ENCODE results near the gene ZNF44. TPM values are rescaled to one million over a fixed set of nuclear protein-coding genes. Genes with fewer than 3 reads are reported as not detected.

The ZNF44 gene
- total and polyA plus RNA-seq, 2 of the 13 experiments (the other 11 are each of a cell fraction or from before 2014, with no cell fraction given), result 6.9 to 15.7 TPM

- TF ChIP-seq ZNF142 (CRISPR knock-in tag; IDR thresholded peaks at IDR 0.05) (no peak), ZNF780A (CRISPR knock-in tag; IDR thresholded peaks at IDR 0.05) (no peak), TGIF2 (CRISPR knock-in tag; IDR thresholded peaks at IDR 0.05) (no peak; the same call in 1 of the 2 replicates), DMTF1 (CRISPR knock-in tag; IDR thresholded peaks at IDR 0.05) (no peak), ZNF503 (CRISPR knock-in tag; IDR thresholded peaks at IDR 0.05) (no peak), ZNF75D (CRISPR knock-in tag; IDR thresholded peaks at IDR 0.05; ENCODE audit: borderline replicate concordance) (no peak), ZNF850 (CRISPR knock-in tag; conservative IDR thresholded peaks at IDR 0.05) (no peak), ZNF577 (CRISPR knock-in tag; IDR thresholded peaks at IDR 0.05; ENCODE audit: borderline replicate concordance, low read depth) (no peak), ZNF670 (CRISPR knock-in tag; IDR thresholded peaks at IDR 0.05; ENCODE audit: borderline replicate concordance) (no peak; the same call in 1 of the 2 replicates), GATAD1 (CRISPR knock-in tag; IDR thresholded peaks at IDR 0.05) (0 out of 2 replicates have a peak, but pooled peaks have one; percentile 36), BRCA1 (CRISPR knock-in tag; IDR thresholded peaks at IDR 0.05) (no peak), SMAD9 (CRISPR knock-in tag; IDR thresholded peaks at IDR 0.05) (no peak), POGZ (CRISPR knock-in tag; IDR thresholded peaks at IDR 0.05) (no peak; the same call in 1 of the 2 replicates)
- TF ChIP-seq, protein P1, sequence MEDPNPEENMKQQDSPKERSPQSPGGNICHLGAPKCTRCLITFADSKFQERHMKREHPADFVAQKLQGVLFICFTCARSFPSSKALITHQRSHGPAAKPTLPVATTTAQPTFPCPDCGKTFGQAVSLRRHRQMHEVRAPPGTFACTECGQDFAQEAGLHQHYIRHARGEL (CRISPR knock-in tag; IDR thresholded peaks at IDR 0.05), result no peak
- TF ChIP-seq, protein P2, sequence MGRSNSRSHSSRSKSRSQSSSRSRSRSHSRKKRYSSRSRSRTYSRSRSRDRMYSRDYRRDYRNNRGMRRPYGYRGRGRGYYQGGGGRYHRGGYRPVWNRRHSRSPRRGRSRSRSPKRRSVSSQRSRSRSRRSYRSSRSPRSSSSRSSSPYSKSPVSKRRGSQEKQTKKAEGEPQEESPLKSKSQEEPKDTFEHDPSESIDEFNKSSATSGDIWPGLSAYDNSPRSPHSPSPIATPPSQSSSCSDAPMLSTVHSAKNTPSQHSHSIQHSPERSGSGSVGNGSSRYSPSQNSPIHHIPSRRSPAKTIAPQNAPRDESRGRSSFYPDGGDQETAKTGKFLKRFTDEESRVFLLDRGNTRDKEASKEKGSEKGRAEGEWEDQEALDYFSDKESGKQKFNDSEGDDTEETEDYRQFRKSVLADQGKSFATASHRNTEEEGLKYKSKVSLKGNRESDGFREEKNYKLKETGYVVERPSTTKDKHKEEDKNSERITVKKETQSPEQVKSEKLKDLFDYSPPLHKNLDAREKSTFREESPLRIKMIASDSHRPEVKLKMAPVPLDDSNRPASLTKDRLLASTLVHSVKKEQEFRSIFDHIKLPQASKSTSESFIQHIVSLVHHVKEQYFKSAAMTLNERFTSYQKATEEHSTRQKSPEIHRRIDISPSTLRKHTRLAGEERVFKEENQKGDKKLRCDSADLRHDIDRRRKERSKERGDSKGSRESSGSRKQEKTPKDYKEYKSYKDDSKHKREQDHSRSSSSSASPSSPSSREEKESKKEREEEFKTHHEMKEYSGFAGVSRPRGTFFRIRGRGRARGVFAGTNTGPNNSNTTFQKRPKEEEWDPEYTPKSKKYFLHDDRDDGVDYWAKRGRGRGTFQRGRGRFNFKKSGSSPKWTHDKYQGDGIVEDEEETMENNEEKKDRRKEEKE (IDR thresholded peaks at IDR 0.05), result no peak
Measured at GRCh38 chr19:12331211-12331941, 36.7 kb upstream of the ZNF44 start (continued).

Data from HepG2 (cell line).